Endothelial cell of umbilical vein (primary cell): Measurements from ENCODE around the gene KCMF1. TPM values are rescaled to one million over a fixed set of nuclear protein-coding genes. Genes with fewer than 3 reads are reported as not detected.

ENCODE experiments used
- BruUV-seq: library from RNA; stranded (reverse); fragments of 400-500 nt; replicated peaks from 2 replicates; lab custom pipeline; 2021; lab: Mats Ljungman, UMichigan
- CTCF ChIA-PET: fragments of 300-600, 350-600 bp; sonication (Branson Sonifier 250); formaldehyde crosslinking; loops from one replicate; lab custom pipeline; 2021; ENCODE audit warnings: antibody characterized with exemption, inconsistent platforms; lab: Charles Lee
- POLR2A ChIA-PET: fragments of 300-600, 350-600 bp; sonication (Branson Sonifier 250); formaldehyde crosslinking; loops from one replicate; lab custom pipeline; 2021; ENCODE audit warnings: antibody characterized with exemption, inconsistent platforms; lab: Charles Lee
- DNase-seq: peaks from one replicate; pipeline ENCODE4 v3.0.0-alpha.2; 2011; ENCODE audit warnings: low read depth, low spot score
- FAIRE-seq: peaks from 2 replicates; lab custom pipeline; 2011; peaks lifted over from hg19 to GRCh38; lab: Jason Lieb, UNC
- H2AFZ ChIP-seq: 2 replicates; pipeline ENCODE4 v1.6.0; 2012; ENCODE audit warnings: low read depth, low read length, control low read depth, inconsistent platforms
- H3K27ac ChIP-seq: 2 replicates; pipeline ENCODE4 v1.5.1; 2011; ENCODE audit warnings: low read depth, mild to moderate bottlenecking, control low read depth, low read length, moderate library complexity; ENCODE audit not compliant: insufficient read depth
- H3K27me3 ChIP-seq, 2 experiments: 2 replicates each; pipeline versions ENCODE4 v1.6.0 to v1.6.1; 2011; ENCODE audit warnings: low read length in 2 of 2, mixed read lengths in 1 of 2; ENCODE audit not compliant: control insufficient read depth in 2 of 2, insufficient read depth in 2 of 2
- H3K36me3 ChIP-seq, 2 experiments: 2 replicates in 1 of 2; 3 replicates in 1 of 2; pipeline ENCODE4 v1.5.1; 2011; ENCODE audit warnings: low read length in 2 of 2, mild to moderate bottlenecking in 1 of 2, moderate library complexity in 1 of 2; ENCODE audit not compliant: control insufficient read depth in 2 of 2, insufficient read depth in 2 of 2; ENCODE audit errors: extremely low read depth in 1 of 2
- H3K4me1 ChIP-seq: 3 replicates; pipeline ENCODE4 v1.5.1; 2011; ENCODE audit warnings: mild to moderate bottlenecking, low read length; ENCODE audit not compliant: control insufficient read depth, insufficient read depth; ENCODE audit errors: extremely low read depth
- H3K4me2 ChIP-seq: 2 replicates; pipeline ENCODE4 v1.6.1; 2011; ENCODE audit warnings: low read length, control low read depth, mixed read lengths; ENCODE audit not compliant: insufficient read depth
- H3K4me3 ChIP-seq, 3 experiments: fragments of 200-600 bp in 1 of 3; sonication (generic), shearing (Covaris generic) in 1 of 3; replicated peaks in 1 of 3; 2 replicates each; pipeline ENCODE4 v1.5.1; 2011 to 2016; ENCODE audit warnings: control low read depth in 3 of 3, low read length in 3 of 3, mild to moderate bottlenecking in 2 of 3, inconsistent platforms in 1 of 3, low read depth in 1 of 3, moderate library complexity in 1 of 3; ENCODE audit not compliant: insufficient read depth in 1 of 3
- H3K79me2 ChIP-seq: 2 replicates; pipeline ENCODE4 v1.6.0; 2012; ENCODE audit warnings: low read length, inconsistent platforms; ENCODE audit not compliant: control insufficient read depth, insufficient read depth
- H3K9ac ChIP-seq: replicated peaks from 2 replicates; pipeline ENCODE3; 2011; ENCODE audit warnings: low read length, control low read depth; ENCODE audit not compliant: insufficient read depth; ENCODE audit errors: extremely low read depth
- H3K9me1 ChIP-seq: replicated peaks from 3 replicates; pipeline ENCODE4 v1.6.0; 2011; ENCODE audit warnings: mild to moderate bottlenecking, low read length; ENCODE audit not compliant: control insufficient read depth, insufficient read depth; ENCODE audit errors: extremely low read depth
- H3K9me3 ChIP-seq: replicated peaks from 2 replicates; pipeline ENCODE4 v1.5.1; 2012; ENCODE audit warnings: low read length, inconsistent platforms; ENCODE audit not compliant: control insufficient read depth, insufficient read depth
- H4K20me1 ChIP-seq: replicated peaks from 2 replicates; pipeline ENCODE3; 2011; ENCODE audit warnings: mild to moderate bottlenecking, low read length; ENCODE audit not compliant: control insufficient read depth, insufficient read depth; ENCODE audit errors: extremely low read depth
- EZH2 ChIP-seq: IDR thresholded peaks from 2 replicates; pipeline ENCODE4 v1.6.1; 2012; ENCODE audit warnings: borderline replicate concordance, low read depth, mild to moderate bottlenecking, moderate library complexity, low read length, inconsistent platforms; ENCODE audit not compliant: severe bottlenecking
- FOS ChIP-seq: IDR thresholded peaks from 2 replicates; pipeline ENCODE4 v1.6.1; 2011; ENCODE audit warnings: mild to moderate bottlenecking, low read length, moderate library complexity, borderline replicate concordance; ENCODE audit not compliant: insufficient read depth
- GATA2 ChIP-seq: IDR thresholded peaks from 2 replicates; pipeline ENCODE4 v1.7.0; 2011; ENCODE audit warnings: low read depth, mild to moderate bottlenecking, moderate library complexity, mixed read lengths, low read length; ENCODE audit not compliant: insufficient read length, insufficient read depth
- JUN ChIP-seq: IDR thresholded peaks from 2 replicates; pipeline ENCODE4 v1.6.1; 2011; ENCODE audit warnings: borderline replicate concordance, low read depth; ENCODE audit not compliant: insufficient read length, insufficient read depth
- MYC ChIP-seq: IDR thresholded peaks from one replicate; pipeline ENCODE4 v1.6.1; 2011; ENCODE audit warnings: mild to moderate bottlenecking, low read depth, low read length
- POLR2A ChIP-seq: IDR thresholded peaks from 2 replicates; pipeline ENCODE4 v1.6.1; 2012; ENCODE audit warnings: low read depth, mild to moderate bottlenecking, control low read depth, low read length
- POLR2AphosphoS5 ChIP-seq: IDR thresholded peaks from 2 replicates; pipeline ENCODE4 v1.6.1; 2012; ENCODE audit warnings: low read depth, mild to moderate bottlenecking, control low read depth, low read length, moderate library complexity; ENCODE audit not compliant: insufficient read depth
- dilution Hi-C: fragments of 300-500 bp; cut with MboI; formaldehyde crosslinking; loops from one replicate; pipeline ENCODE4 v1.15.0; 2019; ENCODE audit warnings: low sequenced_read_pairs; ENCODE audit not compliant: extremely low pct_ligation_motif_present
- intact Hi-C: fragments of 100-400 bp; cut with micrococcal nuclease; formaldehyde crosslinking; loops from one replicate; pipeline ENCODE4 v1.10.0; 2022
- polyA plus RNA-seq, 4 experiments: library from polyadenylated mRNA; depleted of rRNA in 3 of 4; stranded (reverse) in 3 of 4; unstranded in 1 of 4; fragments of >200 nt; gene quantifications; 2 replicates each; pipeline versions ENCODE4 v1.2.1 to v1.2.3, GENCODE V29; 2011 to 2012; ENCODE audit warnings: missing spikeins in 1 of 4
- total RNA-seq: library from RNA; stranded (reverse); gene quantifications from 2 replicates; pipeline ENCODE4 v1.2.3, GENCODE V29; 2021
- TF ChIP-seq, protein P1 (sequence below), 2 donors: IDR thresholded peaks; 1 replicate in 1 of 2; 2 replicates in 1 of 2; pipeline ENCODE4 v1.5.1; 2011; ENCODE audit warnings: low read length in 2 of 2, mild to moderate bottlenecking in 2 of 2, moderate library complexity in 2 of 2, control low read depth in 1 of 2, inconsistent platforms in 1 of 2, low read depth in 1 of 2; ENCODE audit not compliant: insufficient read depth in 1 of 2; ENCODE audit errors: extremely low read depth in 1 of 2
- TF ChIP-seq, protein P2 (sequence below): IDR thresholded peaks from 2 replicates; pipeline ENCODE4 v1.6.1; 2011; ENCODE audit not compliant: insufficient read depth, insufficient read length

KCMF1 gene
- total and polyA plus RNA-seq, 2 donors (not counting 3 experiments of a cell fraction or from before 2014, with no cell fraction given): 49.3 to 78.4 TPM

DNA sequence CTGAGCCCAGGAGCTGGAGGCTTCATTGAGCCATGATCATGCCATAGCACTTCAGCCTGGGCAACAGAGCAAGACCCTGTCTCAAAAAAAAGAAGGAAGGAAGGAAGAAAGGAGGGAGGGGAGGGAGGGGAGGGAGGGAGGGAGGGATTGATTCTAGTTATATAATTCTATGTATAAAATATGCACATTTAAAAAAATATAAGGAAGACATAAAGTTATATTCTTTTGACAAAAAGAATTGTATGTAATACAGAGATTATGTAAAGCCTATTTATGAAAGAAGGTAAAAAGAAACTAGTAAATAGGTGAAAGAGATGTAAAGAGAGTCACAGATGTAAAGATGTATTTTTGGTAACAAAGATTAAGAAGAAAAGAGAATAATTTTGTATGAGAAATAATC lies 48.0 kb upstream of the KCMF1 start:
- Histone ChIP-seq H3K9me1 (no peaks in the 10 kb centered on the region), H3K9ac (no peak overlapping the region), H4K20me1 (no peaks in the 10 kb centered on the region), H3K9me3 (no peaks in the 10 kb centered on the region), H3K79me2 (no peaks in the 10 kb centered on the region), H3K27ac (no peak overlapping the region), H3K4me2 (no peak overlapping the region), H3K4me3 (no peak overlapping the region), H2AFZ (no peak overlapping the region), H3K27me3 (no peaks in the 10 kb centered on the region), H3K4me1 (peaks cover 43% of the 10 kb centered on the region), H3K36me3 (no peaks in the 10 kb centered on the region)
- intact Hi-C loops: no loop called here
- dilution Hi-C loops: no loop called here
- no TSS peak for BruUV-seq
- POLR2A ChIA-PET: interaction anchor here (1.4 kb wide), 1 partner anchor 18 kb away, joined by 4 read pairs; no protein-coding TSS in a partner anchor
- TF ChIP-seq POLR2A (no peak), FOS (no peak), GATA2 (no peak), EZH2 (no peak), MYC (no peak), JUN (no peak), POLR2AphosphoS5 (no peak)
- TF ChIP-seq, protein P1, sequence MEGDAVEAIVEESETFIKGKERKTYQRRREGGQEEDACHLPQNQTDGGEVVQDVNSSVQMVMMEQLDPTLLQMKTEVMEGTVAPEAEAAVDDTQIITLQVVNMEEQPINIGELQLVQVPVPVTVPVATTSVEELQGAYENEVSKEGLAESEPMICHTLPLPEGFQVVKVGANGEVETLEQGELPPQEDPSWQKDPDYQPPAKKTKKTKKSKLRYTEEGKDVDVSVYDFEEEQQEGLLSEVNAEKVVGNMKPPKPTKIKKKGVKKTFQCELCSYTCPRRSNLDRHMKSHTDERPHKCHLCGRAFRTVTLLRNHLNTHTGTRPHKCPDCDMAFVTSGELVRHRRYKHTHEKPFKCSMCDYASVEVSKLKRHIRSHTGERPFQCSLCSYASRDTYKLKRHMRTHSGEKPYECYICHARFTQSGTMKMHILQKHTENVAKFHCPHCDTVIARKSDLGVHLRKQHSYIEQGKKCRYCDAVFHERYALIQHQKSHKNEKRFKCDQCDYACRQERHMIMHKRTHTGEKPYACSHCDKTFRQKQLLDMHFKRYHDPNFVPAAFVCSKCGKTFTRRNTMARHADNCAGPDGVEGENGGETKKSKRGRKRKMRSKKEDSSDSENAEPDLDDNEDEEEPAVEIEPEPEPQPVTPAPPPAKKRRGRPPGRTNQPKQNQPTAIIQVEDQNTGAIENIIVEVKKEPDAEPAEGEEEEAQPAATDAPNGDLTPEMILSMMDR (IDR thresholded peaks at IDR 0.05; ENCODE audit: extremely low read depth in 1 of 2, insufficient read depth in 1 of 2, low read depth in 1 of 2, low read length in 2 of 2): no peak
- TF ChIP-seq, protein P2, sequence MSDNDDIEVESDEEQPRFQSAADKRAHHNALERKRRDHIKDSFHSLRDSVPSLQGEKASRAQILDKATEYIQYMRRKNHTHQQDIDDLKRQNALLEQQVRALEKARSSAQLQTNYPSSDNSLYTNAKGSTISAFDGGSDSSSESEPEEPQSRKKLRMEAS: no peak
- FAIRE-seq (no peak), DNase-seq (no peak)
- CTCF ChIA-PET: no interaction called here
